ENCODE results near the gene PRMT7. TPM values are rescaled to one million over a fixed set of nuclear protein-coding genes. Genes with fewer than 3 reads are reported as not detected.

The PRMT7 gene
- total RNA-seq, 1 experiment from 2014 or later = 33.1 TPM

GRCh38 chr16:68381363-68381724 lies 70.5 kb downstream of the PRMT7 start:
- no peaks in the 10 kb centered on the region for H3K9me3 ChIP-seq (ENCODE audit: control insufficient read depth, insufficient read depth, low read depth, low read length)
- intact Hi-C loops (cut with micrococcal nuclease; ENCODE audit: unreplicated experiment) (no loop called here), in situ Hi-C loops (cut with HindIII; ENCODE audit: low pct_unique_long_range_greater_than_20kb, low sequenced_read_pairs) (no loop called here)
- no peak for TF ChIP-seq REST (IDR thresholded peaks at IDR 0.05; ENCODE audit: insufficient read depth in 1 of 2, low read depth in 2 of 2, low read length in 1 of 2)
- no peak for TF ChIP-seq POLR2AphosphoS5 (IDR thresholded peaks at IDR 0.05; ENCODE audit: low read depth, low read length)
- TF ChIP-seq, protein P1, sequence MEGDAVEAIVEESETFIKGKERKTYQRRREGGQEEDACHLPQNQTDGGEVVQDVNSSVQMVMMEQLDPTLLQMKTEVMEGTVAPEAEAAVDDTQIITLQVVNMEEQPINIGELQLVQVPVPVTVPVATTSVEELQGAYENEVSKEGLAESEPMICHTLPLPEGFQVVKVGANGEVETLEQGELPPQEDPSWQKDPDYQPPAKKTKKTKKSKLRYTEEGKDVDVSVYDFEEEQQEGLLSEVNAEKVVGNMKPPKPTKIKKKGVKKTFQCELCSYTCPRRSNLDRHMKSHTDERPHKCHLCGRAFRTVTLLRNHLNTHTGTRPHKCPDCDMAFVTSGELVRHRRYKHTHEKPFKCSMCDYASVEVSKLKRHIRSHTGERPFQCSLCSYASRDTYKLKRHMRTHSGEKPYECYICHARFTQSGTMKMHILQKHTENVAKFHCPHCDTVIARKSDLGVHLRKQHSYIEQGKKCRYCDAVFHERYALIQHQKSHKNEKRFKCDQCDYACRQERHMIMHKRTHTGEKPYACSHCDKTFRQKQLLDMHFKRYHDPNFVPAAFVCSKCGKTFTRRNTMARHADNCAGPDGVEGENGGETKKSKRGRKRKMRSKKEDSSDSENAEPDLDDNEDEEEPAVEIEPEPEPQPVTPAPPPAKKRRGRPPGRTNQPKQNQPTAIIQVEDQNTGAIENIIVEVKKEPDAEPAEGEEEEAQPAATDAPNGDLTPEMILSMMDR (IDR thresholded peaks at IDR 0.05) = no peak
- no peak for TF ChIP-seq TCF7L2 (IDR thresholded peaks at IDR 0.05; ENCODE audit: low read depth, low read length)
- no peak for TF ChIP-seq SIN3A (IDR thresholded peaks at IDR 0.05; ENCODE audit: borderline replicate concordance, insufficient read depth, low read depth, low read length)
- no TSS peak for BruUV-seq (replicated peaks)
- H3K27ac ChIP-seq (ENCODE audit: low read length) = no peak overlapping the region
- CTCF ChIA-PET = no interaction called here
- ATAC-seq (no peak), DNase-seq (ENCODE audit: low read depth, low spot score) (no peak)
- POLR2A ChIA-PET = no interaction called here
- no peaks in the 10 kb centered on the region for H3K36me3 ChIP-seq (ENCODE audit: control insufficient read depth, insufficient read depth, low read length)
- H3K4me1 ChIP-seq (ENCODE audit: control insufficient read depth, insufficient read depth, low read length) = no peaks in the 10 kb centered on the region
- no peaks in the 10 kb centered on the region for H3K27me3 ChIP-seq (ENCODE audit: control insufficient read depth, insufficient read depth, low read length)
- H3K4me3 ChIP-seq (ENCODE audit: low read depth in 2 of 2, low read length in 2 of 2) = no peak overlapping the region

GRCh38 chr16:68382296-68382718 lies 71.5 kb downstream of the PRMT7 start:
- no peak for TF ChIP-seq POLR2AphosphoS5 (IDR thresholded peaks at IDR 0.05; ENCODE audit: low read depth, low read length)
- TF ChIP-seq TCF7L2 (IDR thresholded peaks at IDR 0.05; ENCODE audit: low read depth, low read length) = no peak
- no peak for TF ChIP-seq REST (IDR thresholded peaks at IDR 0.05; ENCODE audit: insufficient read depth in 1 of 2, low read depth in 2 of 2, low read length in 1 of 2)
- TF ChIP-seq, protein P1 (IDR thresholded peaks at IDR 0.05) = no peak; the same call in 1 of the 2 replicates
- TF ChIP-seq SIN3A (IDR thresholded peaks at IDR 0.05; ENCODE audit: borderline replicate concordance, insufficient read depth, low read depth, low read length) = no peak
- POLR2A ChIA-PET = no interaction called here
- H3K4me3 ChIP-seq (ENCODE audit: low read depth in 2 of 2, low read length in 2 of 2) = no peak overlapping the region

More at GRCh38 chr16:68382296-68382718, 71.5 kb downstream of the PRMT7 start:
- no TSS peak for BruUV-seq (replicated peaks)
- intact Hi-C loops (cut with micrococcal nuclease; ENCODE audit: unreplicated experiment) (no loop called here), in situ Hi-C loops (cut with HindIII; ENCODE audit: low pct_unique_long_range_greater_than_20kb, low sequenced_read_pairs) (no loop called here)
- ATAC-seq = peak; percentile 46
- Histone ChIP-seq H3K27ac (ENCODE audit: low read length) (no peak overlapping the region), H3K27me3 (ENCODE audit: control insufficient read depth, insufficient read depth, low read length) (no peaks in the 10 kb centered on the region), H3K4me1 (ENCODE audit: control insufficient read depth, insufficient read depth, low read length) (no peaks in the 10 kb centered on the region), H3K36me3 (ENCODE audit: control insufficient read depth, insufficient read depth, low read length) (no peaks in the 10 kb centered on the region), H3K9me3 (ENCODE audit: control insufficient read depth, insufficient read depth, low read depth, low read length) (no peaks in the 10 kb centered on the region)
- DNase-seq (ENCODE audit: low read depth, low spot score) = no peak
- CTCF ChIA-PET = no interaction called here

All from Panc1 (cell line).